HL-60 (cell line): Measurements from ENCODE around the gene SLC25A17.
"Not testable (repeated sequence)": the region's sequence is repeated elsewhere in the genome, so short reads cannot be mapped to it uniquely, and the experiment has no call there.

Experiments
- DNase-seq, 2 experiments: peaks; one replicate each; pipeline ENCODE4 v3.0.0-alpha.2; 2010 to 2020; ENCODE audit warnings: low read depth in 1 of 2, low spot score in 1 of 2
- H3K27ac ChIP-seq: fragments of 250-450 bp; sonication (Bioruptor Pico); replicated peaks from 2 replicates; pipeline ENCODE4 v1.5.1; 2020; ENCODE audit warnings: mild to moderate bottlenecking, moderate library complexity
- H3K27me3 ChIP-seq: fragments of 250-450 bp; sonication (Bioruptor Pico); 2 replicates; pipeline ENCODE4 v1.5.1; 2021; ENCODE audit warnings: mild to moderate bottlenecking, moderate library complexity; ENCODE audit not compliant: insufficient read depth, poor library complexity, severe bottlenecking
- H3K4me3 ChIP-seq: replicated peaks from 2 replicates; pipeline ENCODE4 v1.5.1; 2011; ENCODE audit warnings: mild to moderate bottlenecking, control low read depth, low read length; ENCODE audit not compliant: insufficient read depth
- CTCF ChIP-seq: IDR thresholded peaks from one replicate; pipeline ENCODE4 v1.5.1; 2011; ENCODE audit warnings: low read length, control low read depth, inconsistent platforms; ENCODE audit not compliant: insufficient read depth
- GABPA ChIP-seq: IDR thresholded peaks from 2 replicates; pipeline ENCODE4 v1.6.1; 2012; ENCODE audit warnings: low read depth
- POLR2AphosphoS5 ChIP-seq: IDR thresholded peaks from 2 replicates; pipeline ENCODE4 v1.6.1; 2012; ENCODE audit warnings: low read depth
- REST ChIP-seq: IDR thresholded peaks from 2 replicates; pipeline ENCODE4 v1.6.1; 2012; ENCODE audit warnings: low read depth; ENCODE audit not compliant: insufficient replicate concordance
- SPI1 ChIP-seq: IDR thresholded peaks from 2 replicates; pipeline ENCODE4 v1.6.1; 2012; ENCODE audit warnings: low read depth, mild to moderate bottlenecking, borderline replicate concordance

Gene SLC25A17

GRCh38 chr22:40834619-40835018, 15.5 kb upstream of the SLC25A17 start:
- no peak overlapping the region for H3K4me3 ChIP-seq
- no peaks in the 10 kb centered on the region for H3K27me3 ChIP-seq
- DNase-seq: no peak
- TF ChIP-seq CTCF: no peak
- no peak for TF ChIP-seq POLR2AphosphoS5
- TF ChIP-seq REST: no peak
- no peak for TF ChIP-seq SPI1
- TF ChIP-seq GABPA: no peak
- H3K27ac ChIP-seq: no peak overlapping the region

- Histone ChIP-seq H3K4me3 (no peak overlapping the region), H3K27ac (no peak overlapping the region), H3K27me3 (no peaks in the 10 kb centered on the region)
- DNase-seq: no peak
- TF ChIP-seq CTCF: no peak
- no peak for TF ChIP-seq POLR2AphosphoS5
- no peak for TF ChIP-seq GABPA
- TF ChIP-seq SPI1: no peak
- TF ChIP-seq REST: no peak
These were observed 10.0 kb upstream of the SLC25A17 start for GRCh38 chr22:40829131-40829530.

GRCh38 chr22:40826984-40827741, 8.0 kb upstream of the SLC25A17 start:
- TF ChIP-seq POLR2AphosphoS5 (no peak), REST (no peak), CTCF (no peak), SPI1 (no peak), GABPA (no peak)
- no peaks in the 10 kb centered on the region for H3K27me3 ChIP-seq
- H3K27ac ChIP-seq: no peak overlapping the region
- no peak for DNase-seq
- no peak overlapping the region for H3K4me3 ChIP-seq

GRCh38 chr22:40826292-40826691, 7.1 kb upstream of the SLC25A17 start:
- not testable (repeated sequence) for H3K4me3 ChIP-seq, H3K27me3 ChIP-seq, H3K27ac ChIP-seq, DNase-seq
